Activated effector memory CD4-positive, alpha-beta T cell treated with anti-CD3 and anti-CD28 coated beads, Interleukin-2, amount 50 U/mL, for 16 hours (primary cell): Measurements from ENCODE around the gene DPF3.

Experiments used
- DNase-seq: peaks from one replicate; pipeline ENCODE4 v3.0.0-alpha.2; 2020

The DPF3 gene

GRCh38 chr14:72790887-72791566 is 102.9 kb downstream of the DPF3 start:
- no peak for DNase-seq

- no peak for DNase-seq
Observed at GRCh38 chr14:72788972-72789728, 104.8 kb downstream of the DPF3 start.

- DNase-seq: no peak
Observed at GRCh38 chr14:72788255-72788654, 105.6 kb downstream of the DPF3 start.

- no peak for DNase-seq
Observed at GRCh38 chr14:72787841-72788240, 106.1 kb downstream of the DPF3 start.

GRCh38 chr14:72786378-72787350 is 107.2 kb downstream of the DPF3 start:
- no peak for DNase-seq

- DNase-seq: no peak
Observed at GRCh38 chr14:72783741-72784140, 110.2 kb downstream of the DPF3 start.

- DNase-seq: no peak
Observed at GRCh38 chr14:72782817-72783216, 111.1 kb downstream of the DPF3 start.

GRCh38 chr14:72781561-72782508 is 112.1 kb downstream of the DPF3 start:
- DNase-seq: no peak

GRCh38 chr14:72780751-72781150 is 113.2 kb downstream of the DPF3 start:
- no peak for DNase-seq

- no peak for DNase-seq
Observed at GRCh38 chr14:72779679-72780078, 114.2 kb downstream of the DPF3 start.

- DNase-seq: no peak
Observed at GRCh38 chr14:72777636-72778035, 116.3 kb downstream of the DPF3 start.

- DNase-seq: no peak
Observed at GRCh38 chr14:72776701-72777261, 117.1 kb downstream of the DPF3 start.

- DNase-seq: no peak
Observed at GRCh38 chr14:72775923-72776554, 117.9 kb downstream of the DPF3 start.

- DNase-seq: no peak
Observed at GRCh38 chr14:72774894-72775620, 118.8 kb downstream of the DPF3 start.

GRCh38 chr14:72774141-72774540 is 119.8 kb downstream of the DPF3 start:
- DNase-seq: no peak

- no peak for DNase-seq
Observed at GRCh38 chr14:72771561-72771960, 122.3 kb downstream of the DPF3 start.

- DNase-seq: no peak
Observed at GRCh38 chr14:72766296-72766695, 127.6 kb downstream of the DPF3 start.

GRCh38 chr14:72763892-72764291 is 130.0 kb downstream of the DPF3 start:
- no peak for DNase-seq

GRCh38 chr14:72759670-72760069 is 134.2 kb downstream of the DPF3 start:
- DNase-seq: no peak

GRCh38 chr14:72758993-72759392 is 134.9 kb downstream of the DPF3 start:
- DNase-seq: no peak

GRCh38 chr14:72758420-72758819 is 135.5 kb downstream of the DPF3 start:
- no peak for DNase-seq
